Neural cell (in vitro differentiated cells): ENCODE results near the gene CELA3A. TPM values are rescaled to one million over a fixed set of nuclear protein-coding genes. Genes with fewer than 3 reads are reported as not detected.

ENCODE experiments used
- H2AFZ ChIP-seq: fragments of 200-600, 300-800 bp; sonication (generic), shearing (Covaris generic); 2 replicates; pipeline ENCODE4 v1.6.0; 2014; ENCODE audit warnings: low read depth, mild to moderate bottlenecking, antibody characterized with exemption, low read length, moderate library complexity
- H3F3A ChIP-seq: fragments of 200-600 bp; shearing (Covaris generic); 2 replicates; pipeline ENCODE4 v1.6.1; 2016; ENCODE audit warnings: mild to moderate bottlenecking, moderate library complexity, mixed read lengths, antibody characterized with exemption, low read length; ENCODE audit not compliant: insufficient read depth, poor library complexity, severe bottlenecking
- H3K27ac ChIP-seq: fragments of 200-600, 300-800 bp; sonication (generic), shearing (Covaris generic); 2 replicates; pipeline ENCODE4 v1.5.1; 2014; ENCODE audit warnings: mild to moderate bottlenecking, low read length, moderate library complexity
- H3K27me3 ChIP-seq: fragments of 300-800, 200-600 bp; sonication (generic), shearing (Covaris generic); 2 replicates; pipeline ENCODE4 v1.6.0; 2014; ENCODE audit warnings: mild to moderate bottlenecking, low read depth, low read length, moderate library complexity; ENCODE audit not compliant: insufficient read depth
- H3K36me3 ChIP-seq: fragments of 300-800, 200-600 bp; sonication (generic), shearing (Covaris generic); 2 replicates; pipeline ENCODE4 v1.5.1; 2014; ENCODE audit warnings: mild to moderate bottlenecking, antibody characterized with exemption, low read length, moderate library complexity; ENCODE audit not compliant: insufficient read depth
- H3K4me2 ChIP-seq: fragments of 300-800, 200-600 bp; sonication (generic), shearing (Covaris generic); 2 replicates; pipeline ENCODE4 v1.6.0; 2014; ENCODE audit warnings: mild to moderate bottlenecking, low read length
- H3K4me3 ChIP-seq: fragments of 300-800, 200-600 bp; sonication (generic), shearing (Covaris generic); 2 replicates; pipeline ENCODE4 v1.5.1; 2014; ENCODE audit warnings: mild to moderate bottlenecking, low read length, moderate library complexity
- H3K79me2 ChIP-seq: fragments of 200-600 bp; shearing (Covaris generic); replicated peaks from 2 replicates; pipeline ENCODE4 v1.6.0; 2014; ENCODE audit warnings: mild to moderate bottlenecking, low read length, moderate library complexity; ENCODE audit not compliant: insufficient read depth
- H3K9ac ChIP-seq: fragments of 300-800, 200-600 bp; sonication (generic), shearing (Covaris generic); 2 replicates; pipeline ENCODE4 v1.6.1; 2016; ENCODE audit warnings: mild to moderate bottlenecking, low read length, mixed read lengths
- H3K9me2 ChIP-seq: fragments of 200-600 bp; shearing (Covaris generic); 2 replicates; pipeline ENCODE4 v1.6.1; 2016; ENCODE audit warnings: mild to moderate bottlenecking, low read length, mixed read lengths; ENCODE audit not compliant: insufficient read depth
- H3K9me3 ChIP-seq: fragments of 200-600, 300-800 bp; sonication (generic), shearing (Covaris generic); 2 replicates; pipeline ENCODE4 v1.6.1; 2016; ENCODE audit warnings: mild to moderate bottlenecking, mixed run types, low read length, moderate library complexity, mixed read lengths
- H4K20me1 ChIP-seq: fragments of 200-600 bp; shearing (Covaris generic); 2 replicates; pipeline ENCODE4 v1.6.1; 2016; ENCODE audit warnings: mild to moderate bottlenecking, mixed run types; ENCODE audit not compliant: insufficient read depth
- CTCF ChIP-seq: fragments of 450-650 bp; IDR thresholded peaks from 2 replicates; pipeline ENCODE4 v1.5.1; 2014; ENCODE audit warnings: antibody characterized with exemption, mild to moderate bottlenecking, moderate library complexity; ENCODE audit not compliant: poor library complexity, severe bottlenecking
- EP300 ChIP-seq: fragments of 450-650 bp; conservative IDR thresholded peaks from 2 replicates; pipeline ENCODE4 v1.6.1; 2014; ENCODE audit warnings: antibody characterized with exemption, mild to moderate bottlenecking, moderate library complexity; ENCODE audit not compliant: poor library complexity, severe bottlenecking
- EZH2 ChIP-seq: fragments of 200-600, 300-800 bp; shearing (Covaris generic), sonication (generic); IDR thresholded peaks from 2 replicates; pipeline ENCODE4 v1.6.1; 2014; ENCODE audit warnings: antibody characterized with exemption, low read length, borderline replicate concordance, mild to moderate bottlenecking; ENCODE audit not compliant: insufficient read depth, poor library complexity, severe bottlenecking
- MXI1 ChIP-seq: fragments of 450-650 bp; conservative IDR thresholded peaks from 2 replicates; pipeline ENCODE4 v1.6.1; 2014; ENCODE audit warnings: antibody characterized with exemption, mild to moderate bottlenecking; ENCODE audit not compliant: poor library complexity, severe bottlenecking
- POLR2AphosphoS5 ChIP-seq: IDR thresholded peaks from 2 replicates; pipeline ENCODE4 v1.6.1; 2012
- RAD21 ChIP-seq: fragments of 450-650 bp; conservative IDR thresholded peaks from 2 replicates; pipeline ENCODE4 v1.6.1; 2014; ENCODE audit warnings: antibody characterized with exemption, mild to moderate bottlenecking, moderate library complexity
- REST ChIP-seq: IDR thresholded peaks from 2 replicates; pipeline ENCODE4 v1.6.1; 2012; ENCODE audit warnings: borderline replicate concordance
- SMC3 ChIP-seq: fragments of 450-650 bp; conservative IDR thresholded peaks from 2 replicates; pipeline ENCODE4 v1.6.1; 2014; ENCODE audit warnings: antibody characterized with exemption, mild to moderate bottlenecking, moderate library complexity; ENCODE audit not compliant: poor library complexity
- TAF1 ChIP-seq: IDR thresholded peaks from 2 replicates; pipeline ENCODE4 v1.6.1; 2012; ENCODE audit warnings: low read depth
- polyA plus RNA-seq: library from polyadenylated mRNA; depleted of rRNA; stranded (reverse); fragments of >200 nt; gene quantifications from 2 replicates; pipeline ENCODE4 v1.2.3, GENCODE V29; 2014

The CELA3A gene
- polyA plus RNA-seq, 1 donor from 2014 or later = not detected

- peak overlapping the region; percentile 86 for H3K4me2 ChIP-seq
- no peak overlapping the region for H2AFZ ChIP-seq
- H3K27me3 ChIP-seq = no peaks in the 10 kb centered on the region
- H3K9ac ChIP-seq = peak overlapping the region; percentile 98
- no peaks in the 10 kb centered on the region for H3K9me3 ChIP-seq
- TF ChIP-seq MXI1 (no peak), REST (peak; percentile 78), POLR2AphosphoS5 (peak; percentile 71), CTCF (no peak)
- no peaks in the 10 kb centered on the region for H3K36me3 ChIP-seq
- peak overlapping the region; percentile 95 for H3K27ac ChIP-seq
- H3K79me2 ChIP-seq = peaks cover 48% of the 10 kb centered on the region
- no peaks in the 10 kb centered on the region for H3F3A ChIP-seq
- H4K20me1 ChIP-seq = peaks cover 22% of the 10 kb centered on the region
- no peaks in the 10 kb centered on the region for H3K9me2 ChIP-seq
- H3K4me3 ChIP-seq = peak overlapping the region; percentile 75
Measured at GRCh38 chr1:22053017-22053860, 51.8 kb downstream of the CELA3A start.

GRCh38 chr1:22053861-22054770 is 52.7 kb downstream of the CELA3A start:
- no peaks in the 10 kb centered on the region for H3K36me3 ChIP-seq
- H3K4me2 ChIP-seq = peak overlapping the region; percentile 86
- H4K20me1 ChIP-seq = peaks cover 22% of the 10 kb centered on the region
- H3K27ac ChIP-seq = peak overlapping the region; percentile 95
- TF ChIP-seq EP300 (no peak), SMC3 (no peak), EZH2 (no peak), MXI1 (no peak), TAF1 (no peak), RAD21 (no peak)
- H3K9me2 ChIP-seq = no peaks in the 10 kb centered on the region
- peak overlapping the region; percentile 98 for H3K9ac ChIP-seq
- no peaks in the 10 kb centered on the region for H3F3A ChIP-seq
- peak overlapping the region; percentile 75 for H3K4me3 ChIP-seq
- no peaks in the 10 kb centered on the region for H3K9me3 ChIP-seq
- no peak overlapping the region for H2AFZ ChIP-seq
- no peaks in the 10 kb centered on the region for H3K27me3 ChIP-seq
- peaks cover 57% of the 10 kb centered on the region for H3K79me2 ChIP-seq
